Stimulated activated CD4-positive, alpha-beta T cell treated with anti-CD3 and anti-CD28 coated beads, Interleukin-1b, Interleukin-23, amount 100 ng/mL, for 24 hours (primary cell): Measurements from ENCODE around the gene ZNF48.
A peak's percentile ranks its signal among the peaks of the same experiment; 100 is the strongest.

ENCODE experiments used
- DNase-seq, 4 experiments: peaks; one replicate each; pipeline ENCODE4 v3.0.0-alpha.2; 2020; ENCODE audit warnings: low read depth in 4 of 4, low spot score in 1 of 4

Gene ZNF48

GRCh38 chr16:30407102-30407803 is 12.0 kb downstream of the ZNF48 start, which contains the start of gene ZNF771:
ZNF771 (plus strand) TSS chr16:30407606; CDS start chr16:30408054, 448 bp downstream.
- peak; percentile 72 to 96 (median 88) for DNase-seq

- no peak for DNase-seq
Measured at GRCh38 chr16:30407804-30408534, 12.7 kb downstream of the ZNF48 start.

GRCh38 chr16:30409125-30410060 is 14.2 kb downstream of the ZNF48 start:
- peak; percentile 84 to 91 (median 86) for DNase-seq

GRCh38 chr16:30413112-30413806 is 18.0 kb downstream of the ZNF48 start:
- DNase-seq, result no peak

- no peak for DNase-seq
Measured at GRCh38 chr16:30414159-30414558, 18.9 kb downstream of the ZNF48 start.

- no peak for DNase-seq
Measured at GRCh38 chr16:30416047-30416603, 20.9 kb downstream of the ZNF48 start.

- DNase-seq, result no peak
Measured at GRCh38 chr16:30416624-30417528, 21.7 kb downstream of the ZNF48 start.

GRCh38 chr16:30417529-30418349 is 22.5 kb downstream of the ZNF48 start:
- peak in 3 of 4 experiments; percentile 69 to 82 (median 79) for DNase-seq

- no peak for DNase-seq
Measured at GRCh38 chr16:30418350-30419181, 23.3 kb downstream of the ZNF48 start.

- DNase-seq, result no peak
Measured at GRCh38 chr16:30421010-30421409, 25.8 kb downstream of the ZNF48 start.

- DNase-seq, result no peak
Measured at GRCh38 chr16:30428055-30428454, 32.8 kb downstream of the ZNF48 start.

GRCh38 chr16:30429418-30429677 is 34.1 kb downstream of the ZNF48 start:
- DNase-seq, result no peak

- DNase-seq, result peak; percentile 87 to 97 (median 94)
Measured at GRCh38 chr16:30429678-30430427, 34.6 kb downstream of the ZNF48 start, which contains the start of gene DCTPP1. DCTPP1 (minus strand) TSS chr16:30430030; CDS start chr16:30429980, 50 bp downstream.

- DNase-seq, result no peak
Measured at GRCh38 chr16:30430428-30430970, 35.3 kb downstream of the ZNF48 start.

GRCh38 chr16:30434852-30435251 is 39.6 kb downstream of the ZNF48 start:
- DNase-seq, result peak in 1 of 4 experiments; percentile 73

GRCh38 chr16:30437511-30438046 is 42.4 kb downstream of the ZNF48 start:
- DNase-seq, result no peak
